GM19193 (cell line): ENCODE measurements around the gene RENBP.

ENCODE experiments used
- POLR2A ChIP-seq: IDR thresholded peaks from 4 replicates; pipeline ENCODE4 v1.6.1; 2011; ENCODE audit not compliant: insufficient read depth, insufficient read length; ENCODE audit errors: extremely low read depth

RENBP gene

DNA sequence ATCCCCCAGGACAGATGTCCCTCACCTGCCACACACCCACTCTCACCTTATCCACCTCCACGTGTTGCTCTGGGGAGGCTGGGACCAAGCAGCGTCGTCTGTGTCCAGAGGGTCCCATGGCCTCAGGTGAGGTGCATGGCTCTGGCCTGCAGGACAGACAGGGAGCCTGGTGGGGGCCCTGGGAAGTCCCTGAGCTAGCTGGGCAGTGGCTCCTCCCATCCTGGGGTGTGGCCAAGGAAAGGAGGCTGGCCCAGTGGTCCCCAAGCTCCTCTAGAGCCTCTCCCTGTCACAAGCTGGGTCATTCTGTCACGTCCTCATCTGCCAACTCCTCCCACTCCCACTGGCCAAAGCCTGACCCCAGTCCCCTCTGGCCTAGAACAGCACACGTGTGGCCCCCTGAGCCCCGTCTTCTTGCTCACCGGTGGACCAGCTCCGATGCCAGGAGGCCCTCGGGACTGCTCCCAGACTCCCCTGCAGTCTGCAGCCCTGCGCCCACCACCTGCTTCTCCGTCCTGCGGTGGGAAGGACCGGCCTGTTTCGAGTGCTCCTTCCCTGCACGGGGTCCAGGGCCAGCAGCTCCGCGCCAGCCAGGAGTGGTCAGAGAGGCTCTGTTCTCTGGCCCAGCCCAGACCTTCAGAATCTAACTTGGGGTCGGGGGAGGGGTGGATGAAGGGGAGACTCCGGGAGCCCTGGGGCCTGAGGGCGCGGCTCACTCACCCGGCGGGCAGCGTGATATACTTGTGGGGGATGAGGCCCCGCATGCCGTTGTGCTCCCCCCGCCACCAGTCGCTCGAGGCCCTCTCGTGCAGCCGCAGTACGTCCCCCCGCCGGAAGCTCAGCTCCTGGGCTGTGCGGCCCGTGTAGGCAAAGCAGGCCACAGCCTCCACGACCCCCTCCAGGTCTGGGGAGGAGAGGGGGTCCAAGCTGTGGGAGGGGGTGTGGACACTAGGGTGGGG, 35.1 kb downstream of the RENBP start:
- TF ChIP-seq POLR2A: no peak

- TF ChIP-seq POLR2A: no peak
Measured at GRCh38 chrX:153908219-153908860, 36.1 kb downstream of the RENBP start.

- no peak for TF ChIP-seq POLR2A
Measured at GRCh38 chrX:153907456-153907855, 37.0 kb downstream of the RENBP start.

DNA sequence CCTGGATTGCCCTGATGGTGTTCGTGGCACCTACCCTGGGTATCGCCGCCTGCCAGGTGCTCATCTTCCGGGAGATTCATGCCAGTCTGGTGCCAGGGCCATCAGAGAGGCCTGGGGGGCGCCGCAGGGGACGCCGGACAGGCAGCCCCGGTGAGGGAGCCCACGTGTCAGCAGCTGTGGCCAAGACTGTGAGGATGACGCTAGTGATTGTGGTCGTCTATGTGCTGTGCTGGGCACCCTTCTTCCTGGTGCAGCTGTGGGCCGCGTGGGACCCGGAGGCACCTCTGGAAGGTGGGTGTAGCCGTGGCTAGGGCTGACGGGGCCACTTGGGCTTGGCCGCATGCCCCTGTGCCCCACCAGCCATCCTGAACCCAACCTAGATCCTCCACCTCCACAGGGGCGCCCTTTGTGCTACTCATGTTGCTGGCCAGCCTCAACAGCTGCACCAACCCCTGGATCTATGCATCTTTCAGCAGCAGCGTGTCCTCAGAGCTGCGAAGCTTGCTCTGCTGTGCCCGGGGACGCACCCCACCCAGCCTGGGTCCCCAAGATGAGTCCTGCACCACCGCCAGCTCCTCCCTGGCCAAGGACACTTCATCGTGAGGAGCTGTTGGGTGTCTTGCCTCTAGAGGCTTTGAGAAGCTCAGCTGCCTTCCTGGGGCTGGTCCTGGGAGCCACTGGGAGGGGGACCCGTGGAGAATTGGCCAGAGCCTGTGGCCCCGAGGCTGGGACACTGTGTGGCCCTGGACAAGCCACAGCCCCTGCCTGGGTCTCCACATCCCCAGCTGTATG, 38.1 kb downstream of the RENBP start:
- TF ChIP-seq POLR2A: no peak

- no peak for TF ChIP-seq POLR2A
Measured at GRCh38 chrX:153905481-153906095, 38.9 kb downstream of the RENBP start.

DNA sequence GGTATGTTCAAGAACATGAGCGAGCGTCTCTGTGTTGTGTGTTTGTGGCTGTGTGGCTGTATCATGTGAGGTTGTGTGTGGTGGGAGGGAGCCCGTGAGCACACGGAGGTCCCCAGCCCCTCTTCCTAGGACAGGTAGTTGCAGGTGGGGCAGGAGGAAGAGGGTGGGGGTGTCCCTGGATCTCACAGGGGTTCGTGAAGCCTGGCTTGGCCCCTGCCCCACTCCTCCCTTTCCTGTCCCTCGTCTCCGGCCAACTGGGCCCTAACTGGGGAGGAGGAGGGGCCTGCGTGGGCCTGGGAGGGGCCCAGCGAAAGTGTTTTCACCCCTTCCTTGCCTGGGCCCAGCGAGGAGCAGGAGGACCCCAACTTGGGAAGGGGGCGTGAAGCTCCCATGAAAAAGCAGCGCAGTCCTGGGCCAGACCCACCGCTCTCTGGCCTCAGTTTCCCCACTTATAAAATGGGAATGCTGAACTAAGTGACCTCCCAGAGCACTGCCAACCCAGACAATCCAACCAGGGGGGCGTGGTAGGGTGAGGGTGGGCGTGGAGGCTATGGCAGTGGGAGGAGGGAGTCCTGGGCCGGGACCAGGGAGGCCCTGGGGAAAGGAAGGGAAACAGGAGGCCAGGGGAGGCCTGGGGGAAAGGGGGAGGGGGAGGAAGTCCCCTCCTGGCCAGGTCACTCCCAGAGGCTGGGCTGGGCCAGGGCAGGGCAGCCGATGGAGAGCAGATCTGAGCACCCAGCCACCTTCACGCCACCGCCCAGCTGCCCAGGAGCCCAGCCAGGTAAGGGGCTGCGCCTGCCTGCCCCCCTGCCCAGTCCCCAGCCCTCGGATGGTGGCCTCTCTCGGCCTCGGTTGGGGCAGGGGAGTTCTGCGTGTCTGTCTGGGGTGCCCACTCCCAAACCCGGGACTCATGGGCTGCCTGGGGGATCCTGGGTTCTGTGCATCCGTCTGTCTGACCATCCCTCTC, 40.2 kb downstream of the RENBP start, which contains the start of gene AVPR2:
AVPR2 (plus strand) TSS at position 683 of the 967 bp plus-strand sequence. CDS start 473 bp downstream, outside the sequence.
- TF ChIP-seq POLR2A: no peak

GRCh38 chrX:153903238-153903980, 41.0 kb downstream of the RENBP start:
- peak; percentile 31 for TF ChIP-seq POLR2A

DNA sequence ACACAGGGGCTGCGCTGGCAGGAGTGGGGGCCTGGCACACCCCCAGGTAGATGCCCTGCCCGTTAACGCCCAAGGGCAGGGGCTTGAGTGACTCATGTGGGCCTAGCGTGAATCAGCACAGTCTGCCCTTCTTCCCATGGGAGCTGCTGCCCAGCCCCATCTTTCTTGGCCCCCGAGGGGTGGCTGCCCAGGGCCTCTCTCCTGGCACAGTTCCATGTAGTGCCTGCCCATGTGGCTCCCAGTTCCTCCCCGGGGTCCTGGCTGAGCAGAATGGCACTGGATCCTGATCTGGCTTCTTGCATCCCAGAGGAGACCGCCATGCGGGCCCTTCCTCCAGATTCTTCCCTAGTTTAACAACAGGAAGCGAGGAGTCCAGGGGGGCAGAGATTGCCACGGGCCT, 42.1 kb downstream of the RENBP start:
- TF ChIP-seq POLR2A: no peak

- TF ChIP-seq POLR2A: no peak
Measured at GRCh38 chrX:153901753-153902140, 42.7 kb downstream of the RENBP start.

DNA sequence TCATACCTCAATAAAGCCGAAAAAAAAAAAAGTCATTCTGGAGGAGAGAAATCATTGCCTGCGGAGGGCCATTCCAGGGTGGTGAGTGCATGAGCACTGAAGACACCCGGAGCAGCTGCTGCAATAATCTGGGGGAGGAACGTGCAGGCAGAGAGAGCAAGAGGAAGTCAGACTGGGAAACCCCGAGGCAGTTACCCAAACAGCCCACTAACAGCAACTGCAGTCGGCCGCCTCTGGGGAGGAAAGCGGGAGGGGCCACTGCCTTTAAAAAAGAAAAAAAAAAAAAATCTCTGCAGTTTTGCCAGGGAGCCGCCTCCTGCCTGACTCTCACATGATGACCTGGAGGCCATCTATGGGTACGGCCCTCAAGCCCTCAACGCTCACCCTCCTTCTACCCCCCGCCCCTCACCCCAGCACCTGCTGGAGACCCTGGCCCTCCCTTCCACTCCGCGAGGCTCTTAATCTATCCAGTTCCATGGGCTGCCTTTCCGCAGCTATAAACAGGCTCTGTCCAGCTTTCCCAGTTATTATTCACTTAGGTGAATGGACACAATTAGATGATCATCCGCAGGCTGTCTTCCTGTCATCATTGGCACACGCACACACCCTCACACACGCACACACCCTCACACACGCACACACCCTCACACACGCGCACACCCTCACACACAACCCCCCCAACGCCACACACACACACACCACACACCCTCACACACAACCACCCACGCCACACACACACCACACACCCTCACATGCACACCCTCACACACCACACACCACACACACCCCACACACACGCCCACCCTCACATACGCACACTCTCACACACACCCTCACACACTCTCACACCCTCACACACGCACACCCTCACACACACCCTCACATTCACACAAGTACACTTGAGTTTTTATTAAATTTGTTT, 43.4 kb downstream of the RENBP start:
- no peak for TF ChIP-seq POLR2A

DNA sequence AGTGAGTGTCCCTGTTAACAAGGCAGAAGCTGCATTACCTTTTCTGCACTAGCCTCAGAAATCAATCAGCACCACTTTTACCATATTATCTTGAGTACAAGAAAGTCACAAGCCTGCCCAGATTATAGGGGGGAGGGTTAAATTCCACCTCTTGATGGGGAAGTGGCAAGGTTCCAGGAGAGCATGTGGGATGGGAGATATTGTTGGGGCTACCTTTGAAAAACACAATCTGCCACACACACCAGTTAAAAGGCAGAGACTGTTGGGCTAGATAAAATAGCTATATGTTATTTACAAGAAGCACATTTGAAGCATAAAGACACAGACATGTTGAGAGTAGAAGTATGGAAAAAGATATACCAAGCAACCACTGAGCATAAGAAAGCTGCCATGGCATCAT, 46.5 kb downstream of the RENBP start:
- no peak for TF ChIP-seq POLR2A

GRCh38 chrX:153889123-153889522, 55.3 kb downstream of the RENBP start:
- no peak for TF ChIP-seq POLR2A

GRCh38 chrX:153888344-153888743, 56.1 kb downstream of the RENBP start:
- TF ChIP-seq POLR2A: no peak
